Bronchial epithelial cell (primary cell): ENCODE data around the gene RAD50. TPM values are rescaled to one million over a fixed set of nuclear protein-coding genes. Genes with fewer than 3 reads are reported as not detected.
"Not testable (repeated sequence)": the region's sequence is repeated elsewhere in the genome, so short reads cannot be mapped to it uniquely, and the experiment has no call there.

Source experiments
- DNase-seq: peaks from one replicate; pipeline ENCODE4 v3.0.0-alpha.2; 2010; ENCODE audit warnings: low read depth
- FAIRE-seq: peaks from 2 replicates; lab custom pipeline; 2011; peaks lifted over from hg19 to GRCh38; lab: Jason Lieb, UNC
- H3K27me3 ChIP-seq: 2 replicates; pipeline ENCODE4 v1.5.1; 2011; ENCODE audit warnings: low read length; ENCODE audit not compliant: control insufficient read depth, insufficient read depth
- H3K36me3 ChIP-seq: 2 replicates; pipeline ENCODE4 v1.5.1; 2011; ENCODE audit warnings: low read length; ENCODE audit not compliant: control insufficient read depth, insufficient read depth
- H3K4me3 ChIP-seq: 2 replicates; pipeline ENCODE4 v1.5.1; 2011; ENCODE audit warnings: mild to moderate bottlenecking, low read depth, low read length, control low read depth
- total RNA-seq: library from RNA; depleted of rRNA; stranded (reverse); fragments of >200 nt; gene quantifications from 2 replicates; pipeline ENCODE4 v1.2.1, GENCODE V29; 2014
- TF ChIP-seq, protein P1 (sequence below): IDR thresholded peaks from 2 replicates; pipeline ENCODE4 v1.5.1; 2011; ENCODE audit warnings: mild to moderate bottlenecking, moderate library complexity, low read length, control low read depth, inconsistent platforms; ENCODE audit not compliant: insufficient read depth, severe bottlenecking

Gene RAD50
- total RNA-seq, 1 donor from 2014 or later, result 29.2 TPM

DNA sequence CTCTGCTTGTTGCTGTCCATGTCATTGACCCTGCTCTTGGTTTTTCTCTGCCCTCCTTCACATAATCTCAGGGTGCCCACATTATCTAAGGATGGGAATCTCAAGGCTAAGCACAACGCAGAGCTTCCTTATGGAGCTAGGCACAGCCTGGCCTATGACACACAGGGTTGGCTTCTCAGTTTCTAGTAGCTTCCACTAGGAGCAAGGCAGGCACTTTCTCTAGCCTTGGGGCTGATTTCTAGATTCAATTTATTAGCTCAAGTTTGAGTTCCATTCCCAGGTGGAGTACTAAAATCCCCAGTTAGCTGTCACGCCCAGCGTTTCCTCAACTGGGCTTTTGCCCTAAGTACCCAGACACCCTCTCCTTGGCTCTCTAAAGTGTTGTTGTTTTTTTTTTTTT, 129.4 kb downstream of the RAD50 start:
- TF ChIP-seq, protein P1, sequence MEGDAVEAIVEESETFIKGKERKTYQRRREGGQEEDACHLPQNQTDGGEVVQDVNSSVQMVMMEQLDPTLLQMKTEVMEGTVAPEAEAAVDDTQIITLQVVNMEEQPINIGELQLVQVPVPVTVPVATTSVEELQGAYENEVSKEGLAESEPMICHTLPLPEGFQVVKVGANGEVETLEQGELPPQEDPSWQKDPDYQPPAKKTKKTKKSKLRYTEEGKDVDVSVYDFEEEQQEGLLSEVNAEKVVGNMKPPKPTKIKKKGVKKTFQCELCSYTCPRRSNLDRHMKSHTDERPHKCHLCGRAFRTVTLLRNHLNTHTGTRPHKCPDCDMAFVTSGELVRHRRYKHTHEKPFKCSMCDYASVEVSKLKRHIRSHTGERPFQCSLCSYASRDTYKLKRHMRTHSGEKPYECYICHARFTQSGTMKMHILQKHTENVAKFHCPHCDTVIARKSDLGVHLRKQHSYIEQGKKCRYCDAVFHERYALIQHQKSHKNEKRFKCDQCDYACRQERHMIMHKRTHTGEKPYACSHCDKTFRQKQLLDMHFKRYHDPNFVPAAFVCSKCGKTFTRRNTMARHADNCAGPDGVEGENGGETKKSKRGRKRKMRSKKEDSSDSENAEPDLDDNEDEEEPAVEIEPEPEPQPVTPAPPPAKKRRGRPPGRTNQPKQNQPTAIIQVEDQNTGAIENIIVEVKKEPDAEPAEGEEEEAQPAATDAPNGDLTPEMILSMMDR, result no peak
- DNase-seq (no peak), FAIRE-seq (no peak)
- Histone ChIP-seq H3K36me3 (no peaks in the 10 kb centered on the region), H3K4me3 (no peak overlapping the region), H3K27me3 (no peaks in the 10 kb centered on the region)

DNA sequence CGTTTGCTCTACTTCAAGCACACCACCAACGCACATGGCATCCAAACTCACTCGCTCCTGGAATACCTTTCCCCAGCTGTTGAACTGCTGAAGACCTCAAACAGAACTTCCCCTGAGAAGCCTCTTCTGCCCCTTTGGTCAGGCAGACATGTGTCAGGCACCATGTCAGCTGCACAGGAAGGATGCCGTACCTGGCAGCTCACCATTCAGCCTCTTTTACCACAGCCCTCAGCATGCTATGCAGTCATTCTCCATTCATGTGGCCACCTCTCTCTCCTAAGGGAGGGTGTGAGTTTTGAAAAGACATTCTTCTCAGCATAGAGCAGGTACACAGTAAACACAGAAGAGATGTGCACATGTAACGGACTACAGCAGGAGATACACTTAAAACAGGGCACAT, 131.2 kb downstream of the RAD50 start:
- Histone ChIP-seq H3K36me3 (no peaks in the 10 kb centered on the region), H3K27me3 (no peaks in the 10 kb centered on the region), H3K4me3 (no peak overlapping the region)
- DNase-seq, result no peak
- no peak for FAIRE-seq
- TF ChIP-seq, protein P1, result no peak

DNA sequence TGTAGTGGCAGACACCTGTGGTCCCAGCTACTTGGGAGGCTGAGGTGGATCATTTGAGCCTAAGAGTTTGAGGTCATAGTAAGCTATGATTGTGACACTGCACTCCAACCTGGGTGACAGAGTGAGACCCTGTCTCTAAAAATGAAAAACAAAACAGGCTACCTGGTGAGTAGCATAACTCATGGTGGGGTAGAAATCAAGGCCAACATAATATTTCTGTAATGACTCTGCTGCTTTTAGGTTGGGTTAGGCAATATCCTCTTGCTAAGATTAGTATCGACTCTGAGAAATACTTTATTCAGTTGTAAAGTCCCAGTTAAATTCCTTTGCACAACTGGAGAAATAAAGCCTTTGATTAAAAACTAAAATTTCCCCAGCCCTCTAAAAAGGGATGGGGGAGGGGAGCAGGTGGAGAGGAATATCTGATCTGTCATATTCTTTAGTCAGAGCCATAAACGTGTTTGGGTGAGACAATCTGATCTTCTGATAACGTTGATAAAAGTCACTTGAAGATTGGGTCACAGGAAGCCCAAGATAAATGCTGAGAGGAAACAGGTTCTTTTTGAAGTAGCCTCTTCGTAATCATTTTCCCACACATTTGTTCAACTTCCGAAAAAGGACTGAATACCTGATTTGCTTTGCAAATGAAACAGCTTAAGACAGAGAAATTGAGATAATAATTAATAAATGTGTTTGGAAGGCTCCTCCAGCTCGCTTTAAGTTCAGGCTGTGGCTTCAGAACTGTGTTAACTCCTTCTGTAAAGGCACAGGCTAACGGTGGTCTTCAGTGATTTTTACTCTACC, 132.0 kb downstream of the RAD50 start:
- TF ChIP-seq, protein P1, result no peak
- no peak for FAIRE-seq
- no peak overlapping the region for H3K4me3 ChIP-seq
- H3K36me3 ChIP-seq, result no peaks in the 10 kb centered on the region
- H3K27me3 ChIP-seq, result no peaks in the 10 kb centered on the region
- no peak for DNase-seq

DNA sequence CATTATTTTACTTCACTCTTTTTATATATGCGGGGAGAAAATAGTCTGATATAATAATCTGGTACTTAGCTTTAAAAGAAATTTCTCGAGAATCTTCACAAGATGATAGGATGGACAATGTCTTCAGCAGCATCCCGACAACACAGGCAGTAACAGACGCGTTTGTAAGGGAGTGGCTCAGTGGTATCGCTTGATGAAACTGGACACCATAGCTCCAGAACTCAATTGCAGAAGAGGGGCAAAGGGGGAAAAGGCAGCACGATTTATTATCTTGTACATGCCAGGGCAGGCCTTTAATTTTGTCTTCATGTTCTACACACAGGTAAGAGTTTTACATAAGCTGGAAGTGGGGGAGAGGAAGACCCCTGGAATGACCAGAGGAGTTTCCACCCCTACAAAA, 132.7 kb downstream of the RAD50 start:
- FAIRE-seq (no peak), DNase-seq (no peak)
- Histone ChIP-seq H3K27me3 (no peaks in the 10 kb centered on the region), H3K36me3 (no peaks in the 10 kb centered on the region), H3K4me3 (no peak overlapping the region)
- TF ChIP-seq, protein P1, result no peak

DNA sequence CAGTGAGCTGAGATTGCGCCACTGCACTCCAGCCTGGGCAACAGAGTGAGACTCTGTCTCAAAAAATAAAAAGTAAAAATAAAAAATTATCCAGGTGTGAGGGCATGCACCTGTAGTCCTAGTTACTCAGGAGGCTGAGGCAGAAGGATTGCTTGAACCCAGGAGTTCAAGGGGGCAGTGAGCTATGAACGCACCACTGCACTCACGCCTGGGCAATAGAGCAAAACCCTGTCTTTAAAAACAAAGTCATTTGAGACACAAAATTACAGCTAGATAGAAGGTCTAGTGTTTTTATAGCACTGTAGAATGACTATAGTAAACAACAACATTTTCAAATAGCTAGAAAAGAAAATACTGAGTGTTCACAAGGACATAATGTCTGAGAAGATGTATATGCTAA, 133.4 kb downstream of the RAD50 start:
- H3K4me3 ChIP-seq, result no peak overlapping the region
- no peaks in the 10 kb centered on the region for H3K27me3 ChIP-seq
- TF ChIP-seq, protein P1, result no peak
- DNase-seq (no peak), FAIRE-seq (no peak)
- H3K36me3 ChIP-seq, result no peaks in the 10 kb centered on the region

DNA sequence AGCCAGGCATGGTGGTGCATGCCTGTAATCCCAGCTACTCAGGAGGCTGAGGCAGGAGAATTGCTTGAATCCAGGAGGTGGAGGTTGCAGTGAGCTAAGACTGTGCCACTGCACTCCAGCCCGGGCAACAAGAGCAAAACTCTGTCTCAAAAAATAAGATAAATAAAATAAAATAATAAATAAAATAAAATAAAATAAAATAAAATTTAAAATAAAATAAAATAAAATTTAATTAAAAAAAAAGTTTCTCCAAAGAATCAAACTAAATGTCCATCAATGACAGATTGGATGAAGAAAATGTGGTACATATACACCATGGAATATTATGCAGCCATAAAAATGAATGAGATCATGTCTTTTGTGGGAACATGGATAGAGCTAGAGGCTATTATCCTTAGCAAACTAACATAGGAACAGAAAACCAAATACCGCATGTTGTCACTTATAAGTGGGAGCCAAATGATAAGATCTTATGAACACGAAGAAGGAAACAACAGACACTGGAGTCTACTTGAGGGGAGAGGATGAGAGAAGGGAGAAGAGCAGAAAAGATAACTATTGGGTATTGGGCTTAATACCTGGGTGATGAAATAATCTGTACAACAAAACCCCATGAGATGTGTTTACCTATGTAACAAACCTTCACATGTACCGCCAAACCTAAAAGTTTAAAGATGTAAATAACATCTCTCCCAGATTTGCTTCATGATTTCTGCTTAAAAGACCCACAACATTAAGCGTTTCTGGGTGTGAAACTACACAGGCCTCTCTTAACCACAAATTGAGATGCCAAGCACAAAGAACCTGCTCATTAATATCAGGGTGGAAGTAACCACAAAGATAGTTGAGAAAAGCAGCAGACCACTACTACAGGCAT, 135.2 kb downstream of the RAD50 start:
- FAIRE-seq, H3K4me3 ChIP-seq, H3K27me3 ChIP-seq, H3K36me3 ChIP-seq, DNase-seq: not testable (repeated sequence)
